Measurements from ENCODE around the gene MRGPRX1. TPM values are rescaled to one million over a fixed set of nuclear protein-coding genes. Genes with fewer than 3 reads are reported as not detected.
A peak's percentile ranks its signal among the peaks of the same experiment; 100 is the strongest.

The MRGPRX1 gene
- total RNA-seq, 1 experiment from 2014 or later = not detected

GRCh38 chr11:18969720-18970119 is 30.5 kb upstream of the MRGPRX1 start:
- Histone ChIP-seq H2BK12ac (ENCODE audit: insufficient read length, low read depth, low read length) (no peak overlapping the region), H4K5ac (ENCODE audit: insufficient read length, low read depth, low read length) (no peak overlapping the region), H2BK5ac (ENCODE audit: insufficient read length, low read length) (no peak overlapping the region), H3K56ac (ENCODE audit: insufficient read length, low read depth, low read length) (no peak overlapping the region), H3K4ac (ENCODE audit: low read depth, low read length) (no peak overlapping the region), H3K27me3 (ENCODE audit: insufficient read depth, low read length) (no peaks in the 10 kb centered on the region), H2BK15ac (ENCODE audit: low read depth, low read length) (no peak overlapping the region), H3T11ph (ENCODE audit: low read length) (no peak overlapping the region), H3K4me2 (ENCODE audit: insufficient read depth, insufficient read length, low read length) (no peak overlapping the region), H4K91ac (ENCODE audit: insufficient read length, low read depth, low read length) (no peak overlapping the region), H2AK5ac (ENCODE audit: insufficient read length, low read length) (no peak overlapping the region), H3K27ac (ENCODE audit: insufficient read length, low read depth, low read length) (no peak overlapping the region), H3K18ac (ENCODE audit: insufficient read length, low read depth, low read length) (no peak overlapping the region), H3K4me1 (ENCODE audit: insufficient read depth, low read length) (no peaks in the 10 kb centered on the region), H3K14ac (ENCODE audit: insufficient read depth, low read length) (no peak overlapping the region), H2BK120ac (ENCODE audit: low read depth, low read length, poor library complexity, severe bottlenecking) (no peak overlapping the region), H3K79me2 (ENCODE audit: insufficient read depth, low read length) (no peaks in the 10 kb centered on the region), H4K20me1 (ENCODE audit: control insufficient read depth, insufficient read depth, insufficient read length) (no peaks in the 10 kb centered on the region), H3K23ac (ENCODE audit: insufficient read length, low read depth, low read length) (no peak overlapping the region), H3K9me3 (ENCODE audit: control insufficient read depth, low read depth, low read length) (no peaks in the 10 kb centered on the region), H3K9ac (ENCODE audit: extremely low read depth, insufficient read length, low read length) (no peak overlapping the region), H3K23me2 (ENCODE audit: insufficient read length, low read depth, low read length, poor library complexity, severe bottlenecking) (no peaks in the 10 kb centered on the region), H2BK20ac (ENCODE audit: low read depth, low read length, poor library complexity, severe bottlenecking) (peak overlapping the region; percentile 32), H2AFZ (ENCODE audit: low read length) (no peak overlapping the region), H3K79me1 (ENCODE audit: insufficient read depth, low read depth, low read length, poor library complexity, severe bottlenecking) (no peaks in the 10 kb centered on the region), H4K8ac (replicated peaks; ENCODE audit: insufficient read length, low read depth, low read length) (no peak overlapping the region)
- Mint-ChIP-seq H3K4me3 (no peak overlapping the region), H3K36me3 (ENCODE audit: insufficient read depth in 1 of 3, low read depth in 3 of 3) (no peaks in the 10 kb centered on the region), H3K27ac (no peak overlapping the region), H3K9me3 (no peaks in the 10 kb centered on the region), H3K27me3 (ENCODE audit: low read depth) (peaks cover 5% of the 10 kb centered on the region; the same call in 1 of the 2 replicates), H3K4me1 (peaks cover 12 to 13% of the 10 kb centered on the region in 2 experiments)
- WGBS (ENCODE audit: extremely low coverage, insufficient read length, low lambda C conversion rate) = no CpG with 5 or more reads among the region's 3 CpGs
- DNase-seq = no peak
- no peak for TF ChIP-seq CTCF (conservative IDR thresholded peaks at IDR 0.05)

All from H9 (cell line).